GM19395 (cell line): ENCODE measurements around the gene LRRC27.

ENCODE experiments used
- ATAC-seq: cut with Tn5 transposase; IDR thresholded peaks from one replicate; pipeline ENCODE4 v1.9.1; 2021; ENCODE audit warnings: mild to moderate bottlenecking, moderate library complexity; ENCODE audit not compliant: unreplicated experiment

LRRC27 gene

GRCh38 chr10:132300582-132300981 is 31.4 kb upstream of the LRRC27 start:
- ATAC-seq = no peak

- no peak for ATAC-seq
Observed at GRCh38 chr10:132301371-132302330, 30.3 kb upstream of the LRRC27 start.

- no peak for ATAC-seq
Observed at GRCh38 chr10:132302421-132303310, 29.3 kb upstream of the LRRC27 start.

DNA sequence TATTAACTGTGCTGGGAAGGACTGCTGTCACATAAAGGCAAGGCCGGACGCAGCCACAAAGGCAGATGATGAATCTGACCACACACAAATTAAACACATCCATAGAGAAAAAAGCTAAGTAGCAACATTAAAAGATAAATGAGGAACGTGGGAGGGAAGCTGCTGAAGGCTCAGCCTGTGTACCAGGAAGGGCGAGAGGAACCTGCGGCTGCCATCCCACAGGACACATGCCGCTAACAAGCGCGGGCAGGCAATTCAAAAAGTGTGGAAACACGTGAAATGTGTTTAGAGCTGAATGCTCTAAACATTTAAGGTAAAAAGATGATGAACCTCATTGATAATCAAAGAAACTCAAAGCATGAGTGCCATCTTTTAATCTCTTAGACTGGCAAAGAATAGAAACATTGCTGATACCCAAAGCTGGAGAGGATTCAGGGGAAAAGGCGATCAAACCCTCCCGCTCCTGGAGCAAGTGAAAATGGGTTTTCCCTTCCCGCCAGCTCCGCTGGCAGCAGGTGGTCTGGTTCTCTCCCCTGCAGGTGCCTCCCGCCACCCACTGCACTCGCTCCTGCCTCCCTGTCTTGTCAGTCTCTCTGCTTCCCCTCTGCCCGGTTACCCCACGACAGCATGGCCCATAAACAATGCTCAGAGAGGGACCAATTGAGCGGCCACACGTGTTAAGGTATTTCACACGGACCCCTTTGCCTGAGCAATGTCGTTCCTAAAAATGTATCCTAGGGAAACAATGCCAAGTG is 28.5 kb upstream of the LRRC27 start:
- ATAC-seq = no peak

DNA sequence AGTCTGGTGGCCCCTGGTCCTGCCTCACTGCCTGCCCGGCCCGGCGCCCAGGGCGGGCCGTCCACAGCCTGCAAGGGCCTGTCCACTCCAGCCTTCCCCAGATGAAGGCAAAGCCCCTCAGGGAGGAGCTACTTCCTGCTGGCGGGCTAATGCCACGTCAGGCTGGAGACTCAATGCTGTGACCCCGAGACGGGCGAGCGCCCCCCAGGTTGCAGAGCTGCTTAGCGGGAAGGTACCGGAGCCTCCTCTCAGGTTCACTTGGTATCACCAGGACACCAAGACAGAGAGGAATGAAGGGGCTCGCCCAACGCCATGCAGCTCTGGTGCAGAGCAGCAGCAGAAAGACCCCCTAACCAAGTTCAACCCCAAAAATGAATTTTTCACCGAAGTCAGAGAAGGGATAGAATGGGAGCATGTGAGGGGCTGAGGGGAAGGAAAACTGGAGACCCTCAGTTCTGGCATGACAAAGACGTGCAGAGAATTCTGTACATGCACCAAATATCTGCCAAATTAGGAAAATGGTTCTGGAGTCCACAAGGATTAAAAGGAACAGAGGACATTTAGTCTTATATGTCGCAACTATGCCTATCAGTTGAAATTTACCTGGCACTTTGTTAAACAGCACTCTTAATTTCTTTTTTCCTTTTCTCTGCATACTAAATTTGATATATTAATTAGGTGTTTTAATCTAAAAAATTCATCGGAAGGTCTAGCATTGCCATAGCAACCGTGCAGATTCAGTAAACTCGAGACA is 27.1 kb upstream of the LRRC27 start:
- ATAC-seq = no peak

DNA sequence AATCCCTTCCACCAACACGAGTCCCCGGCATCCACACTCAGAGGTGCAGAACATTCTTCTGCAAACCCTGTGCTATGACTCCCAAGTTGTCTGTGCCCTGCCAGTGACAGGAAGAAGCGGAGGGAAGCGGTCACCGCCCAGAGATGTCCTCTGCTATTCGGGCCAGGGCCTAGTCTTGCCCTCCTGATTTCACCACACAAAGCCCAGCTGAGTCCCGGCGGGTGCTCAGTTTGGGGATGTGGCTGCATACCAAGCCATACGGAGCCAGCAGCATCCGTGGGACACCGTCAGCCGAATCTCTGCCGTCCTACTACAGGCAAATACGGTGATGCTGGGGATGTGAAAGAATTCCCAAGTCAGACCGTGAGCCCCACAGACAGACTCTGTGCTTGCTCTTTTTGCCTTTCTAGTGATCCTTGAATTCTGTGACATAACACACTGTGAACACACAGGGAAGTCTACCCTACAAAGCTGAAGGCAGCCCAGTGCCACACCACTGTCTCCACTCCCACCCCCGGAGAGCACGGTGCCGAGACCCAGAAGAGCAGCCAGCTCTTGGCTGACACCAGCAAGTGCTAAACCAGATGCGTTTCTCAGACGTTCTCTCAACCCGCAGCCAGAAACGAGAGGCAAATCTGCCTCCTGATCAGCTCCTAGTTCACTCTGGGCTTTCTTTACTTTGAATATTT is 26.2 kb upstream of the LRRC27 start:
- ATAC-seq = no peak

DNA sequence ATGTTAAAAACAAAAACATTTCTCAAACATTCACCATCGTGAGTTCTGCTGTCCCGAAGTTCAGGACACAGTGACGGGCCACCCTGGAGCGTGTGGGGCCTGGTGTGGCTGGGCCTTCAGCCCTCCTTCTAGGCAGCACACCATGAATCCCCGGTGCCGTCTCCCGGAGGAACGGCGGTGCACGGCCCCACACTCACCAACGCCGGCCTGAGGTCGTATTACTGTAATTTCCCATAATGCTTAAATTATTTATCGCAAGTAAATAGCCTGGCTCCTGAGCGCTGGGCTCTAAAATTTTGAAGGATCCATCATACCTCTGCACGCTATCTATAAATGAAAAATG is 25.7 kb upstream of the LRRC27 start:
- ATAC-seq = no peak

DNA sequence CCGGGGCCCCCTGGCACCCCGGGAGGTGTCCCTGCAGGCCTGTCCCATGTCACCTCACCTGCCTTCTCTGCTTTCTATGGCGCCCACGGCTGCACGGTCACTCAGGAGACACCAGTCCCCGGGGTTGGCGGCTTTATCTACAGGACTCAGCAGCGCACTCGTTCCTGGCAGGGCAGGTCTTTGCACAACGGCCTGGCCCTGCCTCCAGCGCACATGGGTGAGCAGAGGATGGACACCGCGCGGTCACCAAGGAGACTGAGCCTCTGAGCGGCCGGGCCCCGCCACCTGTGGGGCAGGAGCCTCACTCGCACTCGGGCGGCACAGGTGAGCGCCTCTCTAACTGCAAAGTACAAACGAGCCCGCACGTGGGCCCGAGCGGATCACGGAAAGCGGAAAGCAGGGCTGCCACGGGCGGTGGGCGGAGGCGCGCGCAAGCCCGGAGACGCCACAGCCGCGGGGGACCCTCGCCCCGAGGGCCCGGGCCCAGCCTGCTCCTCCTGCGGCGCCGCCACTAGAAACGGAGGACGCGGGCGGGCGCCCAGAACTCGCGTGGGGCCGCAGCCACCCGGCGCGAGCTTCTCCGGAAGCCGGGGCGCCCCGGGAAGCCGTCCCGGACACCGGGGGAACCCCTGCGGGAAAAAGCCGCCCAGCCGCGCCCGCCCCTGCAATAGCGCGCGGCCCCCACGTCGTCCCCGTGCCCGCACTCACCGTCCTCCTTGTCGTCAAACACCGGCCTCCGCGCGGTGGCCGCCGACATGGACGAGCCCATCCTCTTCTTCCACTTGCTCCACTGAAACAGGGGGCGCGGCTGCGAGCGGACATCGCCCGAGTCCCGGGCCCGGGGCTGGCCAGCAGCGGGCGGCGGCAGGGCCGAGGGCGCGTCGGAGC is 24.9 kb upstream of the LRRC27 start:
- ATAC-seq = peak; percentile 15

- peak; percentile 64 for ATAC-seq
Observed at GRCh38 chr10:132307823-132308586, 24.0 kb upstream of the LRRC27 start, which contains the start of gene STK32C. Gene STK32C (minus strand): TSS chr10:132307950. CDS start chr10:132307833, 117 bp downstream.

DNA sequence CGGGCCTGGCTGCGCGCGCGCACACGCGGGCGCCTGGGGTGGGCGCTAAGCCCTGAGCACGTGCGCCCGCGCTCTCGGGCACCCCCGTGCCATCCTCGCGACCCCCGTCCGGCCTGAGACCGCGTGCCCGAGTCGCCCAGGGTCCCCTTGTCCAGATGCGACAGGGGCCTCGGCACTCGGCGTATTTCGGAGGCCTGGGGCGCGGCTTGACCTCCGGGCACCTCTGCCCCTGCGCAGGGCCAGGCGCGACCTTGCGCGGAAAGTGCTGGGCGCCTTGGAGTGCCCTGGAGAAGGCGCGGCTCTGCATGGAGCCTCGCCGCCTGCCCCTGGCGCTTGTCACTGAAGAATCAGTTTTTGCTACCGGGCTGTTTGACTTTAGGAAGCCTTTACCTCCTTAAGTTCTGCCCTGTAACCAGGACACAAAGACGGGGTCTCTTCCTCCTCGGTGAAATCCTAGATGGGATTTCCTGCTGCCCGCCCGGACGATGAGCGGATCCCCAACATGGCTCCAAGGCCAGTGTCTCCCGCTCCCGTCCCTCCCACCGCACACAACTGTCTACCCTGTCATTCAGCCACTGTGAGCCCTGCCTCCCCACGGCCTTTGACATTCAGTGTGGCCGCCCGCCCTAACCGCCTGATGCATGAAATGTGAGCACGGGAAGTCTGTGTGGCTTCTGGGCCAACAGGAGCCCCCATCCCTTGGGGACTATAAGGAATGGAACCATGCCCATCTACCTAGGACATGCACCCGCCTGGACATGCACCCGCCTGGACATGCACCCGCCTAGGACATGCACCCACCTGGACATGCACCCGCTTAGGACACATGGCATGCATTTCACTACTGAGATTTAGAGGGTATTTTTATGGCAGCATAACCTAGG is 23.2 kb upstream of the LRRC27 start:
- no peak for ATAC-seq

DNA sequence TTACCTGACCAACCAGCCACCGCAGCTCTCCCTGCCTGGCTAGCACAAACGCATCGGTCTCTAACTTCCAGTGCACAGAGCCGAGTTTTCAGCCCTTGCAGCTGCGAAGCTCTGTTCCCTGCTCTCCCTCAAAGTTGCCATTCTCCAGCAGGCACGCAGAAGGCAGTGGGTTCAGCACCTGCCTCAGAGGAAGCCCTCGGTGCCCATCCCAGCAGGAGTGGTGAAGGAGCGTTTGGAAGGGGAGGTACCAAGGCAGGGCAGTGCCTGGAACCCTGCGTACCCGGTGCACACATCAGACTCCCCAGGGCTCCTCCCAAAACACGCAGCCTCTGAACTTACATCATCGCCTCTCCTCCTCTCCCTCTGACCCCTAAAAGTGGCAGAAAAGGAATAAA is 22.5 kb upstream of the LRRC27 start:
- ATAC-seq = no peak

GRCh38 chr10:132309879-132310591 is 22.0 kb upstream of the LRRC27 start:
- no peak for ATAC-seq

DNA sequence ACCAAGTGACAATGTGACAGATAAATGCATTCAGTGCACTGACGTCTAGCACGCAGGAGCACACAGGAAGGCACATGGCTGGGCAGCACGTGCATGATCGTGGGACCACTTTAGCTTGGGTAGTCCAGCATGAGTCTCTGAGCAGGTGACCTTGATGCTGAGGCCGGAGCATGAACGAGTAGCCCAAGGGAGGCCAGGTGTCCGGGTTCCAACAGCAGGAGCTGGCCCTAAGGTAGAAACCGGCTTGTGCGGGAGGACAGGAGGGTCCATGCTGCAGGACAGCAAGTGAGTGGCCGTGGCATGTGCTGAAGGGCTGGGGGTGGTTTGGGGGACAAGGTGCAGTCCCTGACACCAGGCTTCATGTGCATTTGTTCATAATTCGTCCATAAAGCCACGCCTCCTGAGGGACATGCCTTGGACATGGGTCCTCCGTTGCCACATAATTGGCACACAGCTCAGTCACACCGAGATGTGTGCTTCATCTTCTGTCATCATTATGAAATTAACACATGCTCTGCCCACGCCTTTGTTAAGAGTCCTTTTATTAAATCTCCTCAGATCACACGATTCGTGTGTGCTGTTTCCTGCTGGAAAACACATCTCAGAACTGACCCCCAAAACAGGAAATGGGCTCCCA is 21.2 kb upstream of the LRRC27 start:
- ATAC-seq = no peak

- ATAC-seq = no peak
Observed at GRCh38 chr10:132311338-132311939, 20.6 kb upstream of the LRRC27 start.

DNA sequence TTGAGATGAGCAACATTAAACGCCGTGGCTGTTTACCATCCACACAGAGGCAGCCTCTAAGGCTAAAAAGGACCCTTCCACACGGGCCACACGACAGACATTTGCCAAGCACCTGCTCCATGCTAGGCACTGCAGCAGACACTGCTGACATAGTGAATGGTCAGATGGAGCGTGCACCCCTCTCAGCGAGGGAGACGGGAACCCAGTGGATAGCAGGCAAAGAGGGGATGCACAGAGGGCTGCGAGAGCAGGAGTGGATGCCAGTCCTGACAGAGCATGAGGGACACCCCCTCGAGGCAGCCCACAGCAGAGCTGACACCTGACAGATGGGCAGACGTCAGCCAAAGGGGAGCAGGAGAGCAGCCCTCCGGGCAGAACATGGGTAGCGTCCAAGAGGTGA is 18.7 kb upstream of the LRRC27 start:
- no peak for ATAC-seq
